Brain pericyte (primary cell): ENCODE data around the gene GSG1.

Source experiments
- DNase-seq: peaks from one replicate; pipeline ENCODE4 v3.0.0-alpha.2; 2012; ENCODE audit warnings: low read depth, low spot score

GSG1 gene

GRCh38 chr12:13120413-13120812 lies 16.9 kb upstream of the GSG1 start:
- no peak for DNase-seq

GRCh38 chr12:13119826-13120225 lies 16.4 kb upstream of the GSG1 start:
- DNase-seq = no peak

- DNase-seq = no peak
Observed at GRCh38 chr12:13117029-13117428, 13.6 kb upstream of the GSG1 start.

GRCh38 chr12:13116259-13116658 lies 12.8 kb upstream of the GSG1 start:
- no peak for DNase-seq

GRCh38 chr12:13114251-13115052 lies 11.0 kb upstream of the GSG1 start:
- DNase-seq = no peak

GRCh38 chr12:13112968-13113367 lies 9.5 kb upstream of the GSG1 start:
- no peak for DNase-seq

- no peak for DNase-seq
Observed at GRCh38 chr12:13106666-13107065, 3.2 kb upstream of the GSG1 start.

GRCh38 chr12:13105781-13106180 lies 2.3 kb upstream of the GSG1 start:
- no peak for DNase-seq

- no peak for DNase-seq
Observed at GRCh38 chr12:13104409-13104808, 942 bp upstream of the GSG1 start.

- DNase-seq = no peak
Observed at GRCh38 chr12:13102461-13103195, 839 bp downstream of the GSG1 start.

GRCh38 chr12:13101821-13102375 lies 1.6 kb downstream of the GSG1 start:
- DNase-seq = no peak

- DNase-seq = peak; percentile 50
Observed at GRCh38 chr12:13100882-13101769, 2.3 kb downstream of the GSG1 start.

- no peak for DNase-seq
Observed at GRCh38 chr12:13100605-13100881, 2.9 kb downstream of the GSG1 start.

GRCh38 chr12:13099844-13100604 lies 3.4 kb downstream of the GSG1 start:
- DNase-seq = no peak

- no peak for DNase-seq
Observed at GRCh38 chr12:13099066-13099843, 4.2 kb downstream of the GSG1 start.

- no peak for DNase-seq
Observed at GRCh38 chr12:13097491-13098011, 5.9 kb downstream of the GSG1 start.

GRCh38 chr12:13095266-13095995 lies 8.0 kb downstream of the GSG1 start:
- no peak for DNase-seq

GRCh38 chr12:13094367-13094766 lies 9.1 kb downstream of the GSG1 start:
- no peak for DNase-seq

- no peak for DNase-seq
Observed at GRCh38 chr12:13093848-13094220, 9.6 kb downstream of the GSG1 start.
